B cell (primary cell): ENCODE measurements around the gene ARHGAP15. TPM values are rescaled to one million over a fixed set of nuclear protein-coding genes. Genes with fewer than 3 reads are reported as not detected.
A peak's percentile ranks its signal among the peaks of the same experiment; 100 is the strongest.

Source experiments
- ATAC-seq: fragments of 200-7000 bp; cut with Tn5 transposase; one replicate; pipeline ENCODE4 v1.10.0; 2021; ENCODE audit warnings: low read depth, mild to moderate bottlenecking, moderate number of reproducible peaks, moderate library complexity
- CTCF ChIA-PET: fragments of 350-600 bp; sonication (Branson Sonifier 250); formaldehyde crosslinking; loops from one replicate; lab custom pipeline; 2021; ENCODE audit warnings: antibody characterized with exemption, inconsistent platforms; lab: Charles Lee
- POLR2A ChIA-PET: fragments of 350-600 bp; sonication (Branson Sonifier 250); formaldehyde crosslinking; loops from one replicate; lab custom pipeline; 2021; ENCODE audit warnings: antibody characterized with exemption; lab: Charles Lee
- DNase-seq: peaks from one replicate; pipeline ENCODE4 v3.0.0; 2013
- H2AFZ ChIP-seq: 2 replicates; pipeline ENCODE4 v1.6.1; 2012; ENCODE audit warnings: mild to moderate bottlenecking, low read depth, low read length; ENCODE audit not compliant: insufficient read depth, poor library complexity, severe bottlenecking
- H3K27ac ChIP-seq, 2 donors: 1 replicate in 1 of 2; 2 replicates in 1 of 2; pipeline ENCODE4 v1.5.1; 2012 to 2013; ENCODE audit warnings: low read length in 2 of 2, mild to moderate bottlenecking in 2 of 2, moderate library complexity in 1 of 2
- H3K27me3 ChIP-seq, 4 experiments: fragments of 200-600 bp in 1 of 4; sonication (generic) in 1 of 4; replicated peaks in 1 of 4; 1 replicate in 2 of 4; 2 replicates in 2 of 4; pipeline versions ENCODE4 v1.6.1 to v1.7.0; 2013 to 2016; ENCODE audit warnings: low read length in 3 of 4, mild to moderate bottlenecking in 2 of 4, mixed read lengths in 1 of 4, moderate library complexity in 1 of 4; ENCODE audit not compliant: insufficient read depth in 4 of 4, control insufficient read depth in 3 of 4; ENCODE audit errors: control extremely low read depth in 1 of 4
- H3K36me3 ChIP-seq, 2 experiments: replicated peaks in 1 of 2; 1 replicate in 1 of 2; 2 replicates in 1 of 2; pipeline versions ENCODE4 v1.6.1 to v1.7.1; 2013; ENCODE audit warnings: low read length in 1 of 2; ENCODE audit not compliant: insufficient read depth in 2 of 2, control insufficient read depth in 1 of 2; ENCODE audit errors: control extremely low read depth in 1 of 2, extremely low read depth in 1 of 2
- H3K4me1 ChIP-seq, 2 donors: fragments of 200-600 bp in 1 of 2; sonication (generic) in 1 of 2; 1 replicate in 1 of 2; 2 replicates in 1 of 2; pipeline versions ENCODE4 v1.5.1 to v1.6.1; 2013 to 2017; ENCODE audit warnings: low read length in 2 of 2; ENCODE audit not compliant: control insufficient read depth in 2 of 2, insufficient read depth in 2 of 2
- H3K4me2 ChIP-seq: replicated peaks from 2 replicates; pipeline ENCODE3; 2012; ENCODE audit warnings: mild to moderate bottlenecking, low read depth, low read length; ENCODE audit not compliant: poor library complexity, severe bottlenecking
- H3K4me3 ChIP-seq, 5 experiments: fragments of 200-600 bp in 1 of 5; sonication (generic) in 1 of 5; 1 replicate in 3 of 5; 2 replicates in 2 of 5; pipeline versions ENCODE4 v1.5.1 to v1.7.0; 2011 to 2016; ENCODE audit warnings: low read length in 4 of 5, mild to moderate bottlenecking in 4 of 5, low read depth in 2 of 5, control low read depth in 1 of 5, moderate library complexity in 1 of 5; ENCODE audit not compliant: insufficient read depth in 1 of 5; ENCODE audit errors: control extremely low read depth in 1 of 5, extremely low read depth in 1 of 5
- H3K79me2 ChIP-seq: fragments of 200-600 bp; sonication (generic); one replicate; pipeline ENCODE4 v1.6.0; 2016; ENCODE audit warnings: low read length; ENCODE audit not compliant: control insufficient read depth, insufficient read depth
- H3K9ac ChIP-seq: fragments of 200-600 bp; sonication (generic); 2 replicates; pipeline ENCODE4 v1.6.1; 2017; ENCODE audit warnings: mild to moderate bottlenecking, low read length, moderate library complexity
- H3K9me3 ChIP-seq, 3 donors: one replicate each; pipeline versions ENCODE4 v1.6.1 to v1.7.1; 2013; ENCODE audit warnings: low read length in 2 of 3; ENCODE audit not compliant: control insufficient read depth in 2 of 3, insufficient read depth in 1 of 3; ENCODE audit errors: control extremely low read depth in 1 of 3
- H4K20me1 ChIP-seq: 2 replicates; pipeline ENCODE4 v1.6.0; 2012; ENCODE audit warnings: mild to moderate bottlenecking, low read length; ENCODE audit not compliant: insufficient read depth, control insufficient read depth, poor library complexity, severe bottlenecking
- H3K27ac Mint-ChIP-seq: one replicate; pipeline ENCODE4 v1.8.0; 2021; ENCODE audit warnings: mixed read lengths
- H3K27me3 Mint-ChIP-seq: one replicate; pipeline ENCODE4 v1.8.0; 2021; ENCODE audit warnings: mixed read lengths
- H3K4me1 Mint-ChIP-seq: one replicate; pipeline ENCODE4 v1.8.0; 2021; ENCODE audit warnings: mixed read lengths
- H3K4me3 Mint-ChIP-seq: one replicate; pipeline ENCODE4 v1.8.0; 2021; ENCODE audit warnings: mixed read lengths
- H3K9me3 Mint-ChIP-seq: one replicate; pipeline ENCODE4 v1.8.0; 2022; ENCODE audit warnings: mixed read lengths; ENCODE audit not compliant: insufficient read depth
- EZH2 ChIP-seq: IDR thresholded peaks from 2 replicates; pipeline ENCODE4 v1.6.1; 2012; ENCODE audit warnings: borderline replicate concordance, low read depth, mild to moderate bottlenecking, moderate library complexity, low read length; ENCODE audit not compliant: insufficient read depth, poor library complexity, severe bottlenecking
- WGBS: methylation state at CpG from one replicate; pipeline ENCODE4 v1.1.5; 2013; ENCODE audit warnings: missing lambda C conversion rate; ENCODE audit not compliant: insufficient coverage; 5-methylcytosine and 5-hydroxymethylcytosine counted together
- intact Hi-C: fragments of 100-400 bp; cut with micrococcal nuclease; formaldehyde crosslinking; loops from one replicate; pipeline ENCODE4 v1.10.0; 2022
- polyA plus RNA-seq: library from polyadenylated mRNA; depleted of rRNA; stranded (reverse); fragments of >200 nt; gene quantifications from 2 replicates; pipeline ENCODE4 v1.2.3, GENCODE V29; 2012
- total RNA-seq, 2 donors: library from RNA; stranded (reverse); fragments of 120-200 nt in 1 of 2; gene quantifications; 1 replicate in 1 of 2; 2 replicates in 1 of 2; pipeline versions ENCODE4 v1.2.3 to v1.2.4, GENCODE V29; 2013 to 2022
- TF ChIP-seq, protein P1 (sequence below): fragments of 200-600 bp; IDR thresholded peaks from one replicate; pipeline ENCODE4 v1.8.0; 2022; ENCODE audit warnings: antibody characterized with exemption, mild to moderate bottlenecking

The ARHGAP15 gene
- total and polyA plus RNA-seq, 2 donors (not counting 1 experiment from before 2014, with no cell fraction given): 58.6 to 187 TPM

DNA sequence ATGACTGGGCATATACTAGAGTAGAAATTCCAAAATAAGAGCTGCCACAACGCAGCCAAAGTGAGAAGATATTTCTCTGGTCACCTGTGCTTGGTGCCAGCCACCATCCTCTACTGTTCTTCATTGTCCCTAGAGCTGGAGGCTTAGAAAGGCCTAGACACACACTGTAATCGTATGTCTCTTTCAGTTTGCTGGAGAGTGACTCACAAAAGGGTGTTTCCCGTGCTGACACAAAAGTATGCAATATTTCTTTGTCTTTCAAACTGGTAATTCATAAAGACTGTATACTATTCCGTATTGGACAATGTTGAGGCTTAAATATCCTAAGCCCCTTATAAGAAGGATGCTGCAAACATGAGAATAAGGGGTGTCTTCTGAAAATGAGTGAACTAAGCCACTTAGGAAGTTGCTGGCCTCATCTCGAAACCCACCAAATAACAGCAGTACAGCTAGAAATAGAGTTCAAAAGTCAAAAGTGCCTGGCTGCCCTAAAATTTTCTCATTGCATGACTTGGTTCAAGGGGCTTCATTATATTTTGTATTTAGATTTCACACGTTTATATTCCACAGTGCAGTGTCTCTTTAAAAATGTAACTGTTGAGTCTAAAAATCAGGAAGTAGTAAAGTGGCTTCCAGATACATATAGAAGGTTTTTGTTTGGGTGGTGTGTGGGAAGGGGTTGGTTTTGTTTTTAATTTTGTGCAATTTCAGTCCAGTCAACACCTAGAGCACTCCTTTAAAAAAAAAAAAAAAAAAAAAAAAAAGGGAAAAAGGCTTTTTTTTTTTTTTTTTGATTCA is 601.1 kb downstream of the ARHGAP15 start:
- no peaks in the 10 kb centered on the region for H3K79me2 ChIP-seq
- ATAC-seq (no peak), DNase-seq (peak; percentile 11)
- H3K36me3 ChIP-seq: peaks cover 4 to 11% of the 10 kb centered on the region in 2 experiments
- CTCF ChIA-PET: no interaction called here
- H4K20me1 ChIP-seq: no peaks in the 10 kb centered on the region
- no peak overlapping the region for H3K9ac ChIP-seq
- H3K4me3 ChIP-seq: no peak overlapping the region
- Mint-ChIP-seq H3K4me3 (peak overlapping the region; percentile 40), H3K27me3 (no peaks in the 10 kb centered on the region), H3K27ac (peak overlapping the region; percentile 62), H3K9me3 (no peaks in the 10 kb centered on the region), H3K4me1 (peaks cover 36% of the 10 kb centered on the region)
- POLR2A ChIA-PET: no interaction called here
- 83% methylated on average over 1 of the region's 6 CpGs for WGBS
- H3K4me2 ChIP-seq: peak overlapping the region; percentile 23
- peak overlapping the region in 1 of 2 donors; percentile 46 for H3K27ac ChIP-seq
- H3K27me3 ChIP-seq: no peaks in the 10 kb centered on the region
- H2AFZ ChIP-seq: no peak overlapping the region
- H3K9me3 ChIP-seq: no peaks in the 10 kb centered on the region
- H3K4me1 ChIP-seq: peaks cover 13 to 14% of the 10 kb centered on the region in 2 donors
- intact Hi-C loops: no loop called here
- no peak for TF ChIP-seq EZH2
- TF ChIP-seq, protein P1, sequence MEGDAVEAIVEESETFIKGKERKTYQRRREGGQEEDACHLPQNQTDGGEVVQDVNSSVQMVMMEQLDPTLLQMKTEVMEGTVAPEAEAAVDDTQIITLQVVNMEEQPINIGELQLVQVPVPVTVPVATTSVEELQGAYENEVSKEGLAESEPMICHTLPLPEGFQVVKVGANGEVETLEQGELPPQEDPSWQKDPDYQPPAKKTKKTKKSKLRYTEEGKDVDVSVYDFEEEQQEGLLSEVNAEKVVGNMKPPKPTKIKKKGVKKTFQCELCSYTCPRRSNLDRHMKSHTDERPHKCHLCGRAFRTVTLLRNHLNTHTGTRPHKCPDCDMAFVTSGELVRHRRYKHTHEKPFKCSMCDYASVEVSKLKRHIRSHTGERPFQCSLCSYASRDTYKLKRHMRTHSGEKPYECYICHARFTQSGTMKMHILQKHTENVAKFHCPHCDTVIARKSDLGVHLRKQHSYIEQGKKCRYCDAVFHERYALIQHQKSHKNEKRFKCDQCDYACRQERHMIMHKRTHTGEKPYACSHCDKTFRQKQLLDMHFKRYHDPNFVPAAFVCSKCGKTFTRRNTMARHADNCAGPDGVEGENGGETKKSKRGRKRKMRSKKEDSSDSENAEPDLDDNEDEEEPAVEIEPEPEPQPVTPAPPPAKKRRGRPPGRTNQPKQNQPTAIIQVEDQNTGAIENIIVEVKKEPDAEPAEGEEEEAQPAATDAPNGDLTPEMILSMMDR: no peak

DNA sequence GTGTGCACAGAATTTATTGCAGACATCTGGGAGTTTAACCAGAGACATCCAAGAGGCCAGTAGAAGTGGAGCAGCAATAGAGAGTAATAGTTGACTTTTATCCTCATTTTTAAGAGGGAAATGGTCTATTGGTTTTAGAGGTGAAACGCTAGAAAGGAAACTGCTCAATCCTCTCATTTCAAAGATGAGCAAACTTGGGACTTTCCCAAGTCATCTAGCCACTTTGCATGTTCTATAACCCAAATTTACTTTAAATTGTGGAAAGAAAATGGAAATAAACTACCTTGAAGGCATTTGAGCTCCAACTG is 601.7 kb downstream of the ARHGAP15 start:
- peak overlapping the region; percentile 29 for H3K27ac Mint-ChIP-seq
- no peaks in the 10 kb centered on the region for H3K27me3 Mint-ChIP-seq
- H3K4me3 Mint-ChIP-seq: no peak overlapping the region
- Histone ChIP-seq H3K4me2 (no peak overlapping the region), H3K9me3 (no peaks in the 10 kb centered on the region), H3K36me3 (peaks cover 4 to 11% of the 10 kb centered on the region in 2 experiments), H4K20me1 (no peaks in the 10 kb centered on the region), H3K27me3 (no peaks in the 10 kb centered on the region), H3K27ac (no peak overlapping the region), H2AFZ (no peak overlapping the region), H3K9ac (no peak overlapping the region), H3K4me3 (no peak overlapping the region), H3K4me1 (peaks cover 13 to 14% of the 10 kb centered on the region in 2 donors), H3K79me2 (no peaks in the 10 kb centered on the region)
- TF ChIP-seq EZH2: no peak
- TF ChIP-seq, protein P1: no peak
- peaks cover 36% of the 10 kb centered on the region for H3K4me1 Mint-ChIP-seq
- no CpG with 5 or more reads among the region's 1 CpG for WGBS
- POLR2A ChIA-PET: no interaction called here
- ATAC-seq (no peak), DNase-seq (no peak)
- no peaks in the 10 kb centered on the region for H3K9me3 Mint-ChIP-seq
- intact Hi-C loops: no loop called here
- CTCF ChIA-PET: no interaction called here
